ENCODE measurements around the gene SAMD10.

DNA sequence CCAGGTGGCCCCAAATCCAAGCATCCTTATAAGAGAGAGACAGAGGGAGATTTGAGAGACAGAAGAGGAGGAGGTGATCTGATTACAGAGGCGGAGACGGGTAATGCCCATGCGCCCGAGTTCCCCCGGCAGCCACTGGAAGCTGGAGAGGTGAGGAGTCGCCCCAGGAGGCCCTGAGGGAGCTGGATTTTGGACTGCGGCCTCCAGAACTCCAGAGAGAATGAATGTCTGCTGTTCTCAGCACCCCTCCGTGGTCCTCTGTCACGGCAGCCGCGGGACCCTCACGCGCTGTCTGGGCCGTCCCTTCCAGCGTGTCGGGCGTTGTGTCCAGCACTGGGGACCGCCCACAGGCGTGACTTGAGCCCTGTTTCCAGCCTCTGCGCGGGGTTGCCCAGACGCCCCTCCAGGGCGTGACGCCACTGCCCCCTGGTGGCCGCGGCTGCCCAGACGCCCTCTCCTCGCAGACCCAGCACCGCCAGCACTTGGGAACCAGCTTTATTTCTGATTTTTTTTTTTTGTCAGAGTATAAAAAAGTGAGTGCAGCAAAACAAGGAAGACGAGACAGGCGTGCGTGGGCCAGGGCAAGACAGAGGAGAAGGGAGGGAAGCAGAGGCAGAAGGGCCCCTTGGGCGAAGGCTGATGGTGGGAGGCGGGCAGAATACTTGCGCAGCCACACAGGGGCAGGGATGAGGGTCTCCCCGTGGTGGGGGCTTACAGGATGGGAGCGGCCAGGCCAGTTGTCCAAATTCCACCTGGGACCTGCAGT is 5.6 kb downstream of the SAMD10 start:
- TF ChIP-seq, protein P1, sequence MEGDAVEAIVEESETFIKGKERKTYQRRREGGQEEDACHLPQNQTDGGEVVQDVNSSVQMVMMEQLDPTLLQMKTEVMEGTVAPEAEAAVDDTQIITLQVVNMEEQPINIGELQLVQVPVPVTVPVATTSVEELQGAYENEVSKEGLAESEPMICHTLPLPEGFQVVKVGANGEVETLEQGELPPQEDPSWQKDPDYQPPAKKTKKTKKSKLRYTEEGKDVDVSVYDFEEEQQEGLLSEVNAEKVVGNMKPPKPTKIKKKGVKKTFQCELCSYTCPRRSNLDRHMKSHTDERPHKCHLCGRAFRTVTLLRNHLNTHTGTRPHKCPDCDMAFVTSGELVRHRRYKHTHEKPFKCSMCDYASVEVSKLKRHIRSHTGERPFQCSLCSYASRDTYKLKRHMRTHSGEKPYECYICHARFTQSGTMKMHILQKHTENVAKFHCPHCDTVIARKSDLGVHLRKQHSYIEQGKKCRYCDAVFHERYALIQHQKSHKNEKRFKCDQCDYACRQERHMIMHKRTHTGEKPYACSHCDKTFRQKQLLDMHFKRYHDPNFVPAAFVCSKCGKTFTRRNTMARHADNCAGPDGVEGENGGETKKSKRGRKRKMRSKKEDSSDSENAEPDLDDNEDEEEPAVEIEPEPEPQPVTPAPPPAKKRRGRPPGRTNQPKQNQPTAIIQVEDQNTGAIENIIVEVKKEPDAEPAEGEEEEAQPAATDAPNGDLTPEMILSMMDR (IDR thresholded peaks at IDR 0.05) = peak; percentile 88 to 99 (median 98)
- TF ChIP-seq POLR2A (IDR thresholded peaks at IDR 0.05) = no peak

All from thyroid gland (tissue), 4 donors.